HFFc6 (cell line): ENCODE data around the gene CFL2. TPM values are rescaled to one million over a fixed set of nuclear protein-coding genes. Genes with fewer than 3 reads are reported as not detected.

ENCODE experiments used
- DNase-seq: peaks from one replicate; pipeline ENCODE4 v3.0.0-alpha.2; 2018
- H3K27ac Mint-ChIP-seq: 2 replicates; pipeline ENCODE4 v1.8.0; 2020; ENCODE audit warnings: mild to moderate bottlenecking, mixed read lengths
- H3K27me3 Mint-ChIP-seq: 2 replicates; pipeline ENCODE4 v1.8.0; 2021; ENCODE audit warnings: mild to moderate bottlenecking, moderate library complexity, mixed read lengths; ENCODE audit not compliant: insufficient read depth
- H3K36me3 Mint-ChIP-seq: 2 replicates; pipeline ENCODE4 v1.8.0; 2021; ENCODE audit warnings: low read depth, mixed read lengths
- H3K4me1 Mint-ChIP-seq: 2 replicates; pipeline ENCODE4 v1.8.0; 2020; ENCODE audit warnings: low read depth, mixed read lengths
- H3K4me3 Mint-ChIP-seq: 2 replicates; pipeline ENCODE4 v1.8.0; 2020; ENCODE audit warnings: mild to moderate bottlenecking, moderate library complexity, mixed read lengths
- H3K9me3 Mint-ChIP-seq: 2 replicates; pipeline ENCODE4 v1.8.0; 2020; ENCODE audit warnings: mild to moderate bottlenecking, mixed read lengths
- long read RNA-seq: library from polyadenylated mRNA; unstranded; transcript quantifications from one replicate; pipeline ENCODE4 v2.0.0, GENCODE V29; 2019
- total RNA-seq, 6 experiments: library from RNA; stranded (reverse); fragmentation: NEBNext Ultra II Directional; extraction: Animal tissue kit (Norgen Biotek cat#: 25700); gene quantifications; 2 replicates in 1 of 6; 3 replicates in 5 of 6; pipeline ENCODE4 v1.2.3, GENCODE V29; 2021
- TF ChIP-seq, protein P1 (sequence below): fragments of 200-600 bp; sonication (generic); IDR thresholded peaks from 2 replicates; pipeline ENCODE4 v1.5.0; 2021; ENCODE audit warnings: antibody characterized with exemption, mild to moderate bottlenecking

The CFL2 gene
- total RNA-seq: 100 to 1,000 TPM; 223 to 307 (median 268) TPM
- long read RNA-seq, full-length matches to known transcripts: 338 of 398 reads
- long read RNA-seq, partial matches to known transcripts: 20 of 398 reads
- long read RNA-seq, other reads (novel, unspliced or antisense): 40 of 398 reads

DNA sequence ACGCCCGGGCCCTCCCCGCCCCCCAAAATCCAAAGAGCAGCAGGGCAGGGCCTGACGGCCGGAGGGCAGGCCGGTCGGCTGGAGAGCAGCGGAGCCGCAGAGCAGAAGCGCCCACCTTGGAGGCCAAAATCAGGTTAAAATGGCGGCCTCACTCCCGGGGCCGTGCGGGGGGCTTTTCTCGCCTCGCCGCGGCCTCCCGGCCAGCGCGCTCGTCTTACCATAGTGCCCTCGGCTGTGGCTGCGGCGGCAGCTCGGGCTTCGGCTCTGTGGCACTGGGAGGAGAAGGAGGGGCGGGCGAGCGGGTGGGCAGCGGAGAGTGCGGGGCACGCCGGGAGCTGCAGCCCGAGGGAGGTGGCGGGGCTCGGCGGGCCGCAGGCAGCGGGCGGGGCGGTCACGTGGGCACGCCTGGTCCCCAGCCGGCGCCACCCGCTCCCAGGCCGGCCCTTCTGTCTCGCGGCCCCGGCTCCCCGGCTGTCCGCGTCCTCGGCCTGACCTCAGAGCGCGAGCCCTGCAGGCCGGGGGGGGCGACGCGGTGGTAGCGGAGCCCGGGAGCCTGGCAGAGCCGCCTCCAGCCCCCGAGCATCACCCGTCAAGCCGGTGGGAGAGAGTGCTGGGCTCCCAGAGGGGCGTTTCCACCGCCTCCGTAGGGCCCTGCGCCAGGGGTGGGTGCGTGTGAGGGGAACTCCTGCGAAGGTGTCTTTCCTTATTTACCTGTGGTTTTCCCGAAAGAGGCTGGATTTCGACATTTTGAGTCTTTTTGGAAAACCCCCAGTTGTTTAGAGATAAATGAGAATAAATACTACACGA lies at the start of gene CFL2:
Gene CFL2, minus strand, starts transcription at position 274 of the 807 bp plus-strand sequence. Its CDS starts 53 bp downstream, at position 221.
- Mint-ChIP-seq H3K4me3 (peak within 1 kb of the TSS; percentile 91), H3K36me3 (peaks cover 21% of the 10 kb centered on the region), H3K9me3 (no peaks in the 10 kb centered on the region), H3K27ac (peak within 1 kb of the TSS; percentile 90), H3K4me1 (peaks cover 78% of the 10 kb centered on the region), H3K27me3 (no peaks in the 10 kb centered on the region)
- TF ChIP-seq, protein P1, sequence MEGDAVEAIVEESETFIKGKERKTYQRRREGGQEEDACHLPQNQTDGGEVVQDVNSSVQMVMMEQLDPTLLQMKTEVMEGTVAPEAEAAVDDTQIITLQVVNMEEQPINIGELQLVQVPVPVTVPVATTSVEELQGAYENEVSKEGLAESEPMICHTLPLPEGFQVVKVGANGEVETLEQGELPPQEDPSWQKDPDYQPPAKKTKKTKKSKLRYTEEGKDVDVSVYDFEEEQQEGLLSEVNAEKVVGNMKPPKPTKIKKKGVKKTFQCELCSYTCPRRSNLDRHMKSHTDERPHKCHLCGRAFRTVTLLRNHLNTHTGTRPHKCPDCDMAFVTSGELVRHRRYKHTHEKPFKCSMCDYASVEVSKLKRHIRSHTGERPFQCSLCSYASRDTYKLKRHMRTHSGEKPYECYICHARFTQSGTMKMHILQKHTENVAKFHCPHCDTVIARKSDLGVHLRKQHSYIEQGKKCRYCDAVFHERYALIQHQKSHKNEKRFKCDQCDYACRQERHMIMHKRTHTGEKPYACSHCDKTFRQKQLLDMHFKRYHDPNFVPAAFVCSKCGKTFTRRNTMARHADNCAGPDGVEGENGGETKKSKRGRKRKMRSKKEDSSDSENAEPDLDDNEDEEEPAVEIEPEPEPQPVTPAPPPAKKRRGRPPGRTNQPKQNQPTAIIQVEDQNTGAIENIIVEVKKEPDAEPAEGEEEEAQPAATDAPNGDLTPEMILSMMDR: no peak
- DNase-seq: peak; percentile 64

- H3K4me1 Mint-ChIP-seq: peaks cover 8% of the 10 kb centered on the region
- H3K4me3 Mint-ChIP-seq: no peak overlapping the region
Measured at GRCh38 chr14:34755215-34755614, 40.8 kb upstream of the CFL2 start.

GRCh38 chr14:34754687-34755086 lies 40.3 kb upstream of the CFL2 start:
- H3K4me3 Mint-ChIP-seq: no peak overlapping the region

More at GRCh38 chr14:34755215-34755614, 40.8 kb upstream of the CFL2 start:
- DNase-seq: no peak
- TF ChIP-seq, protein P1: no peak
- Mint-ChIP-seq H3K27me3 (no peaks in the 10 kb centered on the region), H3K36me3 (peaks cover 14% of the 10 kb centered on the region), H3K27ac (no peak overlapping the region), H3K9me3 (no peaks in the 10 kb centered on the region)

DNA sequence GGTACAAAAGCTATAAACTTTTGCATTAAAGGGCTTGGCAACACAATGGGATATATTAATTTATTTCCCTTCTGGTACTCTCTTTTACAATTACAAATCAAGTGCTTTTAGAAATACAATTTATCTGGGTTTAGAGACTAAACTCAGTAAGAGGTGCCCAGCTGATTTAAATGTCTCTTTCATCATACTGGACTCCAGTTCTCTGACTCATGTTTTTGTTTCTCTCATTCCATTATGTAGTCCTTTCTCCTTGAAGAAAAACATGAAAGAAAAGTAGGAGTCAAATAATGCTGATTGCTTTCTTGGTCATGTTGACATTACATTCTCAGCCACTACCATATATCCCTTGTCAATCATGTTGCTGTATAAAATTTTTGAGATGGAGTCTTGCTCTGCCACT lies 36.3 kb upstream of the CFL2 start:
- TF ChIP-seq, protein P1: no peak
- no peaks in the 10 kb centered on the region for H3K27me3 Mint-ChIP-seq
- H3K9me3 Mint-ChIP-seq: no peaks in the 10 kb centered on the region
- peak; percentile 21 for DNase-seq
- H3K36me3 Mint-ChIP-seq: peaks cover 6% of the 10 kb centered on the region
- H3K4me1 Mint-ChIP-seq: peaks cover 12% of the 10 kb centered on the region
- no peak overlapping the region for H3K4me3 Mint-ChIP-seq
- peak overlapping the region; percentile 47 for H3K27ac Mint-ChIP-seq

More at GRCh38 chr14:34754687-34755086, 40.3 kb upstream of the CFL2 start:
- peaks cover 10% of the 10 kb centered on the region for H3K36me3 Mint-ChIP-seq
- H3K9me3 Mint-ChIP-seq: no peaks in the 10 kb centered on the region
- TF ChIP-seq, protein P1: no peak
- H3K27me3 Mint-ChIP-seq: no peaks in the 10 kb centered on the region
- no peak overlapping the region for H3K27ac Mint-ChIP-seq
- peaks cover 12% of the 10 kb centered on the region for H3K4me1 Mint-ChIP-seq
- DNase-seq: no peak

DNA sequence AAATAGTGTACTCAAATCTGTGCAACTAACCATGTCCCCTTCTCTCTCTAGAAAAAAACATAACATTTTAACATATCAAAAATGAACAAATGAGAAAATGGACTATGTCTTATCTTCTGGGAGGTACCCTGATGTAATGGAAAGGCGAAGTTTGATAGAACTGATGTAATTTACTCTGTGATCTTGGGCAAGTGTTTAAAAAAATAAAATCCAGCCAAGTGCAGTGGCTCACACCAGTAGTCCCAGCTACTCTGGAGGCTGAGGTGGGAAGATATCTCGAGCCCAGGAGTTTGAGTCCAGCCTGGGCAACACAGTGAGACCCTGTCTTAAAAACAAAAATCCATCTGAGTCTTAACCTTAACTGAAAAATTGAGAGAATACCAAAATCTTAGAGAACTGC lies 35.8 kb upstream of the CFL2 start:
- no peaks in the 10 kb centered on the region for H3K9me3 Mint-ChIP-seq
- peak overlapping the region; percentile 47 for H3K27ac Mint-ChIP-seq
- TF ChIP-seq, protein P1: no peak
- no peaks in the 10 kb centered on the region for H3K27me3 Mint-ChIP-seq
- peaks cover 12% of the 10 kb centered on the region for H3K4me1 Mint-ChIP-seq
- no peak overlapping the region for H3K4me3 Mint-ChIP-seq
- peaks cover 1% of the 10 kb centered on the region for H3K36me3 Mint-ChIP-seq
- no peak for DNase-seq
